Measurements from ENCODE around the gene UIMC1.

UIMC1 gene

GRCh38 chr5:176902102-176902814, 104.3 kb downstream of the UIMC1 start:
- no peak for DNase-seq (ENCODE audit: low spot score)

GRCh38 chr5:176901260-176902101, 105.1 kb downstream of the UIMC1 start:
- no peak for DNase-seq (ENCODE audit: low spot score)

DNA sequence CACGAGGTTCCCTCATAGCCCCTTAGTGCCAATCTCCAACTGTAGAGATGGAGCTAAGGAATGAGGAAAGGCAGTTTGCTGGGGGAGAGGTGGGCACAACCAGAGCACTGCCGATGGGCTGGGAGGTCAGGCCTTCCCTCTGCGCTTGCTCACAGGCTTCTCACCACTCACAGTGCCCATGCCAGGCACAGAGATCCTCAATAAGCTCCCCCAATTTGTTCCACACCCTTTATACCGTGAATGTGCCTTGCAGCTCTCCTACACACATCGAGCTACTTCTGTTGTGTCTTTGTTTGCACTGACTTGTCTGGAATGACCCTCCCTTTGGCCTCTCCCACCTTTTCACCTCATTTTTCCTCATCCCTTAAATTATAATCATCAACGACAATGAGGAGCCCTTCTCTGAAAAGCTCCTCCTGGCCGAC, 105.8 kb downstream of the UIMC1 start:
- DNase-seq (ENCODE audit: low spot score), result no peak

- no peak for DNase-seq (ENCODE audit: low spot score)
Measured at GRCh38 chr5:176899946-176900779, 106.4 kb downstream of the UIMC1 start.

DNA sequence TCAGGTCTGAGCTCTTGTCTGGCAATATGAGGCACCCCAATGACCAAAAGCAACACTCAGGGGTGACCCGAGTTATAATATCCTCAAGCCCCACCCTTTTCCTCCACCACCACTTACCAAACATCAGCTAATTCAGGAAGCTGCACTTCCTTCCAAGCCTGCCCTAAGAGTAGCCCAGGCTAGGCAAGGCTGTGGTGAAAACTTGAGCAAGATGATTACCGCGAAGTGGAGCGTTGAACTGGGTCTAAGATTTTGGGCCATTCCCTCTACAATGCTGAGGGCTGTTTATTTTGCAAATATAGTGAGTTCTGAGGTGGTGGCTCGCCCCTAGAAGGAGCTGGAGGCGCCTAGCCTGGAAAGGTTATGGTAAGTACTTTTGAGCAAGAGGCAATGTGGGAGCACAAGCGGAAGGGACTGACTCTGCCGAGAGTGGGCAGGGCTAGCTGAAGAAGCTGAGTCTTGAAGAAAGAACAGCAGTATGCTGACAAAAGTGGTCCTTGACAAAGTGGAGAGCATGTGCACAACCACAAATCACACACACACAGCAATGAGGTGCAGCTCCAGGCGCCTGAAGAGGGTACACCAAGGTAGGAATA, 107.2 kb downstream of the UIMC1 start, which contains the start of gene HK3:
Gene HK3 (minus strand): TSS at position 51 of the 596 bp plus-strand sequence. CDS start 3,187 bp downstream, outside the sequence.
- no peak for DNase-seq (ENCODE audit: low spot score)

GRCh38 chr5:176897263-176897662, 109.3 kb downstream of the UIMC1 start:
- DNase-seq (ENCODE audit: low spot score), result no peak

GRCh38 chr5:176895831-176896230, 110.7 kb downstream of the UIMC1 start:
- no peak for DNase-seq (ENCODE audit: low spot score)

DNA sequence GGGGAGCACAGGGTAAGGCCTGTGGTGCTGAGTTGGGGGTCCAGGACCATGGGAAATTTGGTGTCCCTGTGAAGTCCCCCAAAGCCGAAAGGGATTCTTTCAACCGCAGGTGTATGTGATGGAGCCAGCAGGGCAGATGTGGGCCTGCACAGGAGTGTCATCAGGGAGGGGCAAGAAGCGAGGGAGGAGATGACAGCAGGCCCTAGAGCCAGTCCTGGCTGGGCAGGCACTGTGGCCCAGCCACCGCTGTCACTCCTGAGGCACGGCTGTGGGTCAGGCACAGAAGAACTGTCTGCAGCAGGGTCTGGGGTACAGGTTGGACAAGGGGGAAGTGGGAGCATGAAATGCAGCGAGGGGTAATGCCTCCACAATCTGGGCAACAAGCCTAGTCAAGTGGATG, 112.3 kb downstream of the UIMC1 start:
- DNase-seq (ENCODE audit: low spot score), result no peak

- DNase-seq (ENCODE audit: low spot score), result no peak
Measured at GRCh38 chr5:176892663-176893062, 113.9 kb downstream of the UIMC1 start.

- no peak for DNase-seq (ENCODE audit: low spot score)
Measured at GRCh38 chr5:176891331-176891958, 115.1 kb downstream of the UIMC1 start.

DNA sequence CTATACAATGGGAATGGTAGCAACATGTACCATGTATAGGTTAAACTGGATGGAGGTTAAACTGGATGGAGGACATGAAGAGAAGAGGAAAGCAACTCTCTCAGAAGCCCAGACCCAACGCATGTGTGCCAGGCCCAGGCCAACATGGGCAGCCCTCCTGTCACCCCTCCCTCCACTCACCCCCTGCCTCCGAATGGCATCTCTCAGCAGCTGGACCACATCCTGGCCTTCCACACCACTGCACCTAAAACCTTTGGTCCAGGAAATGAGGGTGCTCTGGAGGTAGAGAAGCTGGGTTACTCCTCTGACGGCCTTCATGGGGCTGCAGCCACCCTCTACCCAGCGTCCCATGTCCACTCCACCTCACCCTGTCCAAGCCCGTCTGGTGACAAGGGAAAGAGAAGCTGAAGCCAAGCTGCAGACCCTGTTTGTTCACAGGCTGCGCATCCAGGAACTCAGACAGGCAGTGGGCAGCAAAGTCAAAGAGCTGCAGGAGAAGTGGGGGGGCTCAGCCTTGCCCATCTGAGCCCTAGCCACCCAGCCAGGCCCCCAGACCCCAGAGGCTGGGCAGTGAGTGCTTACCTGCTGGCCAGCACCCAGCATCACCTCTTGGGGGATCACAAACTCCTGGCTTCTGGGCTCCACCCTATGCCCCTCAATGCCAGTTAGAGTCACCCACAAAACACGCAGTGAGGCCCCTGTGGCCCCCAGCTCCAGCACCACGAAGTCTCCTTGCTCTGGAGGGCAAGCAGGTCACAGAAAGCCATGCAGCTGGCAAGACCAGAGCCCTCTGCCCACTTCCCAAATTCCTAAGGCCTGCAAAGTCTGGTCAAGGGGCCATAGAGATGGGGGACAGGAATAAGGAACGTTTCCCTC, 115.9 kb downstream of the UIMC1 start:
- DNase-seq (ENCODE audit: low spot score), result no peak

DNA sequence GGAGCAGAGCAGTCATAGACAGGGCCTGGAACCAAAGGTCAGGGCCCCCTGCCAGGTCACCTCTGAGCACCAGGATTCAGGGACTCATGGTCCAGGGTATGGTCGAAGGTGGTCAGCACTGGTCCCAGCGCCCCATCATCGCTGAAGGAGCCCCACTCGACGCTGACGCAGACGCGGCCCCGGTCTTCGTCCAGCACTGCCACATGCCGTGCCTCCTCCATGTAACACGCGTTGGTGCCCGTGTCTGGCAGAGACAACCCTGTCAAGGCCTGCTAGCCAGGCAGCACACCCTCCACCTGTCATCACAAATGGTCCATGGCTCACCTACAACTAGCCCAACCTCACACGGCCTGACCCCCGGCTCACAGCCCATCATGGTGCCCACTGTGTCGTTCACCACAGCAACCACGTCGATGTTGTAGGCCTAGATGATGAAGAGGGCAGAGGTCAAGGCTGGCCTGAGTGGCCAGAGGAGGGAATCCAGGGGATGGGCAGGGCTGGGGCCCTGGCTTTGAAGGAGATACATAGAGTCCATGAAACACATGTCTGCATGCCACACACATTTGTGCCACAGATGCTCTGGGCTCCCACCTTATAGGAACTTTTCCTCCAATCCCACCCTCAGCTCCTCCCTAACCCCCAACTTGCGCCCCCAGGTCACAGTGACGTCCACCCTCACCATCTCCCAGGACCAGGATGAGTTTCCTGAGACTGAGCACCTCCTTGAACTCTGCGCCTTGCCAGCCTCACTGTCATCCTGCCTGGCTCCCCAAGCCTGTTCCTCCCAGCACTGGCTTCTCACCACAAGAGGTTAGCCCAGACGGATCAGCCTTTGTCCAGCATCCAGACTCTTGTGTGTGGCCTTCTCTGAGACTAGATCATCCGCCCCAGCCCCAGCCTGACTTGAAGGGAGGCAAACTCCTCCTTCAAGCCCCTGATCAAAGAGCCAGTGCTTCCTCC, 117.0 kb downstream of the UIMC1 start:
- DNase-seq (ENCODE audit: low spot score), result no peak

DNA sequence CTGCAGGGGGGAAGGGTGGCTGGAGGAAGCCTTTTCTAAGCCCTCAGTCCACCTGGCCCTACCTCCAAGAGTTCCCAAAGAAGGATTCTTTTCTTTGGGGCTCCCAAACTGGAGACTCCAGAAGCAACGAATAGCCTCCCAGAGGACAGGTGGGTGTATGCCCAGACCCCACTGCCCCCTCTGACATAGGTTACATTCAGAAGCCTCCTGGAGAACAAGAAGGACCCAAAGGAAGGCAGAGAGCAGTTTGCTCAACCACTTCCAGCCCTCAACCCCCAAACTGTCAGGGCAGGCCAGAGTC, 117.8 kb downstream of the UIMC1 start:
- DNase-seq (ENCODE audit: low spot score), result no peak

- DNase-seq (ENCODE audit: low spot score), result no peak
Measured at GRCh38 chr5:176888016-176888864, 118.3 kb downstream of the UIMC1 start.

DNA sequence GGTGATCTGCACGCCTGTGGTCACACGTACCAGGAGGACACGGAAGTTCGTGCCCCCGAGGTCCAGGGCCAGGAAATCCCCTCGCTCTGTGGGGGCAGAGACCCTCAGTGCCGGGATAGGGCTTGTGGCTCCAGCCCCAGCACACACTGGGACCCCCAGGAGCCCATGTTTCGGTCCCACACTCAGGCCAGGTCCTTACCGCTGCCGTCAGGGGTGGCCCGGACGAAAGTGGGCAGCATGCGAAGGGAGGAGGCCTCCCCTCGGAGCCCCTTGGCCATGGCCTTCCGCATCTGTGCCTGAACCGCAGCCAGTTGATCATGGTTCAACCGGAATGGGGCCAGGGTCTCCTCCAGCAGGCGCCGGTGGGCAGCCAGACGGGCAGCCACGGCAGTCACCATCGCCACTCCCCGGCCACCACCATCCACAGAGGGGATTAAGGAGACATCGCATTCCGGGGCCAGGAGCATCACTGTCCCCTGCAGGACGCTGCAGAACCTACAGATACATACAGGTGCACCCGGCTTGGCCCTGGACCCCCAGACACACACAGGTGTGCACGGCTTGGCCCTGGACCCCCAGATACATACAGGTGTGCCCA, 119.2 kb downstream of the UIMC1 start:
- no peak for DNase-seq (ENCODE audit: low spot score)

DNA sequence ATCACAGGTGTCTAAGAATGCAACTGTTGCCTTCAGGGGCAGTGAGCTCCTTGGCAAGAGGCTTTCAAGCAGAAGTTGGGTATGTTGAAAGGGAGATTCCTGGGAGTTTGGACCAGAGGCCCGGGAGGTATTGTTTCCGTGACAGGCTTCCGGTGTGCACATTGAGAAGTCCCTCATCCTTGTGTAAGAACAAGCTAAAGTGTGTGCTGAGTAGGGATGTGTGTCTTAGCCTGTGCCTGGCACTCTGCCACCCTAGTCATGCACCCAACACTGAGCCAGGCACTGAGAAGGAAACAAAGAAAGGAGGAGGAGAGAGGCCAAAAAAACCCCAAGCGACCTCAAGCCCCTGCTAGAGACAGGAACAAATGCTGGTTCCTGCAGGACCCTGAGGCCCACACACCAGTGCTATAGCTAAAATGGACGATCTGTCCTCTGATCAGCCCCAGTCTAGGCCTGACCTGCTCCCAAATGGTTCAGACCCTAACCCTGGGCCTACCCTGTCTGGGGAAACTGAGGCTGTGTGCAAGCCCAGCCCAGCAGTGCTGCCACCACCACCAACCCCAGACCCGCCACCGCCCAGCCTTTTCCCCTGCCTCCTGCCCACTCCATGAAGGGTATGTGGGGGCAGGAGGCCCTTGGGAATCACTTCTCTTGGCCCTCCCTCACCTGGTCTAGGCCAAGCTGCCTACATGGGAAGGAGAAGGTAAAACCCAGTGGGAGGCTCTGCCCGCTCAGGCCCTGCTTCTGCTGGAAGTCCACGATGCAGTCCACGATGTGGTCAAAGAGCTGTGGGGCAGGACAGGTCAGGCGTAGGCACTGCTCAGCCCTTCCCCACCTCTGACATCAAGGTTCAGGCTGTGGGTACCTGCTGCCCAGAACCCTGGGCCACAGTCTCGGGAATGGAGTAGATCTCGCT, 120.0 kb downstream of the UIMC1 start:
- no peak for DNase-seq (ENCODE audit: low spot score)

- no peak for DNase-seq (ENCODE audit: low spot score)
Measured at GRCh38 chr5:176884571-176884890, 122.0 kb downstream of the UIMC1 start.

Measured in COLO829 (cell line).